ENCODE measurements around the gene DGKK. TPM values are rescaled to one million over a fixed set of nuclear protein-coding genes. Genes with fewer than 3 reads are reported as not detected.

DGKK gene
- total RNA-seq, 1 experiment from 2014 or later = 1.6 TPM

GRCh38 chrX:50436797-50437196, 33.8 kb downstream of the DGKK start:
- H3T11ph ChIP-seq (ENCODE audit: low read length) = no peak overlapping the region
- WGBS (ENCODE audit: extremely low coverage, insufficient read length, low lambda C conversion rate) = no CpG with 5 or more reads among the region's 6 CpGs

More at GRCh38 chrX:50436797-50437196, 33.8 kb downstream of the DGKK start:
- H2BK12ac ChIP-seq (ENCODE audit: insufficient read length, low read depth, low read length) = no peak overlapping the region
- H2AK5ac ChIP-seq (ENCODE audit: insufficient read length, low read length) = no peak overlapping the region
- peaks cover 8% of the 10 kb centered on the region; the same call in 1 of the 2 replicates for H3K4me1 ChIP-seq (ENCODE audit: insufficient read depth, low read length)
- TF ChIP-seq CTCF (conservative IDR thresholded peaks at IDR 0.05) = no peak
- no peaks in the 10 kb centered on the region for H3K79me1 ChIP-seq (ENCODE audit: insufficient read depth, low read depth, low read length, poor library complexity, severe bottlenecking)
- H3K9ac ChIP-seq (ENCODE audit: extremely low read depth, insufficient read length, low read length) = no peak overlapping the region
- H3K79me2 ChIP-seq (ENCODE audit: insufficient read depth, low read length) = peaks cover 3% of the 10 kb centered on the region; the same call in 1 of the 2 replicates
- H3K56ac ChIP-seq (ENCODE audit: insufficient read length, low read depth, low read length) = no peak overlapping the region
- H3K9me3 ChIP-seq (ENCODE audit: control insufficient read depth, low read depth, low read length) = no peaks in the 10 kb centered on the region
- no peak overlapping the region for H4K5ac ChIP-seq (ENCODE audit: insufficient read length, low read depth, low read length)
- Mint-ChIP-seq H3K4me1 (peaks cover 20 to 28% of the 10 kb centered on the region in 2 experiments), H3K27ac (no peak overlapping the region), H3K36me3 (ENCODE audit: insufficient read depth in 1 of 3, low read depth in 3 of 3) (peaks cover 0 to 2% (median 0%) of the 10 kb centered on the region in 3 experiments; a peak in 2 of 7 replicates), H3K9me3 (peaks cover 53 to 57% of the 10 kb centered on the region in 2 experiments), H3K4me3 (no peak overlapping the region), H3K27me3 (ENCODE audit: low read depth) (no peaks in the 10 kb centered on the region; the same call in 1 of the 2 replicates)
- no peaks in the 10 kb centered on the region for H3K27me3 ChIP-seq (ENCODE audit: insufficient read depth, low read length)
- no peak overlapping the region for H2BK120ac ChIP-seq (ENCODE audit: low read depth, low read length, poor library complexity, severe bottlenecking)
- no peak overlapping the region for H2AFZ ChIP-seq (ENCODE audit: low read length)
- H2BK20ac ChIP-seq (ENCODE audit: low read depth, low read length, poor library complexity, severe bottlenecking) = no peak overlapping the region
- H3K4me2 ChIP-seq (ENCODE audit: insufficient read depth, insufficient read length, low read length) = no peak overlapping the region
- H3K27ac ChIP-seq (ENCODE audit: insufficient read length, low read depth, low read length) = no peak overlapping the region
- no peak overlapping the region for H3K14ac ChIP-seq (ENCODE audit: insufficient read depth, low read length)
- no peaks in the 10 kb centered on the region for H4K20me1 ChIP-seq (ENCODE audit: control insufficient read depth, insufficient read depth, insufficient read length)
- H3K4ac ChIP-seq (ENCODE audit: low read depth, low read length) = no peak overlapping the region
- no peak overlapping the region for H2BK15ac ChIP-seq (ENCODE audit: low read depth, low read length)
- H3K18ac ChIP-seq (ENCODE audit: insufficient read length, low read depth, low read length) = no peak overlapping the region
- no peak overlapping the region for H4K91ac ChIP-seq (ENCODE audit: insufficient read length, low read depth, low read length)
- no peak overlapping the region for H2BK5ac ChIP-seq (ENCODE audit: insufficient read length, low read length)
- no peaks in the 10 kb centered on the region for H3K23me2 ChIP-seq (ENCODE audit: insufficient read length, low read depth, low read length, poor library complexity, severe bottlenecking)
- DNase-seq = no peak
- H4K8ac ChIP-seq (replicated peaks; ENCODE audit: insufficient read length, low read depth, low read length) = no peak overlapping the region
- H3K23ac ChIP-seq (ENCODE audit: insufficient read length, low read depth, low read length) = no peak overlapping the region
